Testis (tissue), 2 donors: ENCODE data around the gene LDB1.

Experiments
- CTCF ChIP-seq, 3 experiments: fragments of 450-650 bp in 2 of 3; fragments of 200-600 bp in 1 of 3; sonication (generic) in 1 of 3; IDR thresholded peaks; one replicate each; pipeline ENCODE4 v1.5.1; 2016 to 2019; ENCODE audit warnings: antibody characterized with exemption in 3 of 3, mild to moderate bottlenecking in 2 of 3, moderate library complexity in 1 of 3
- POLR2A ChIP-seq: fragments of 450-650 bp; IDR thresholded peaks from one replicate; pipeline ENCODE4 v1.6.1; 2017; ENCODE audit warnings: antibody characterized with exemption, mild to moderate bottlenecking, moderate library complexity

GRCh38 chr10:102066399-102067088, 53.6 kb downstream of the LDB1 start:
- no peak for TF ChIP-seq CTCF (IDR thresholded peaks at IDR 0.05)
- no peak for TF ChIP-seq POLR2A
